UCSD-AML1 (cell line): Measurements from ENCODE around the gene EDN1.

Experiments
- DNase-seq: peaks from one replicate; lab custom pipeline; 2025; ENCODE audit not compliant: unreplicated experiment; lab: John Stamatoyannopoulos, UW

Gene EDN1

GRCh38 chr6:12289933-12290820, at the start of gene EDN1:
TSS of gene EDN1 (plus strand) at chr6:12290361. CDS start at chr6:12290630, 269 bp downstream.
- DNase-seq = peak; percentile 40

- DNase-seq = no peak
Measured at GRCh38 chr6:12241493-12242175, 48.5 kb upstream of the EDN1 start.

GRCh38 chr6:12243169-12243568, 47.0 kb upstream of the EDN1 start:
- no peak for DNase-seq

GRCh38 chr6:12245360-12245759, 44.8 kb upstream of the EDN1 start:
- no peak for DNase-seq

GRCh38 chr6:12245763-12246718, 44.1 kb upstream of the EDN1 start:
- DNase-seq = no peak

GRCh38 chr6:12246900-12247299, 43.3 kb upstream of the EDN1 start:
- no peak for DNase-seq

- no peak for DNase-seq
Measured at GRCh38 chr6:12249541-12250382, 40.4 kb upstream of the EDN1 start.

- no peak for DNase-seq
Measured at GRCh38 chr6:12250383-12250770, 39.8 kb upstream of the EDN1 start.

- no peak for DNase-seq
Measured at GRCh38 chr6:12254210-12254609, 36.0 kb upstream of the EDN1 start.

- DNase-seq = no peak
Measured at GRCh38 chr6:12258191-12258590, 32.0 kb upstream of the EDN1 start.

GRCh38 chr6:12258591-12259075, 31.5 kb upstream of the EDN1 start:
- DNase-seq = no peak

- DNase-seq = no peak
Measured at GRCh38 chr6:12260458-12261093, 29.6 kb upstream of the EDN1 start.

GRCh38 chr6:12261502-12261901, 28.7 kb upstream of the EDN1 start:
- no peak for DNase-seq

- DNase-seq = no peak
Measured at GRCh38 chr6:12262236-12263061, 27.7 kb upstream of the EDN1 start.

GRCh38 chr6:12263403-12263802, 26.8 kb upstream of the EDN1 start:
- DNase-seq = no peak

GRCh38 chr6:12264671-12265070, 25.5 kb upstream of the EDN1 start:
- DNase-seq = no peak

GRCh38 chr6:12265296-12265695, 24.9 kb upstream of the EDN1 start:
- no peak for DNase-seq

GRCh38 chr6:12265791-12266190, 24.4 kb upstream of the EDN1 start:
- no peak for DNase-seq

GRCh38 chr6:12266571-12266970, 23.6 kb upstream of the EDN1 start:
- DNase-seq = no peak
